ENCODE data around the gene TRIM29. TPM values are rescaled to one million over a fixed set of nuclear protein-coding genes. Genes with fewer than 3 reads are reported as not detected.

TRIM29 gene
- total and polyA plus RNA-seq, 9 of the 15 experiments (the other 6 are each of a cell fraction or from before 2014, with no cell fraction given): 0.08 to 1.4 (median 0.42) TPM; not detected in 2

DNA sequence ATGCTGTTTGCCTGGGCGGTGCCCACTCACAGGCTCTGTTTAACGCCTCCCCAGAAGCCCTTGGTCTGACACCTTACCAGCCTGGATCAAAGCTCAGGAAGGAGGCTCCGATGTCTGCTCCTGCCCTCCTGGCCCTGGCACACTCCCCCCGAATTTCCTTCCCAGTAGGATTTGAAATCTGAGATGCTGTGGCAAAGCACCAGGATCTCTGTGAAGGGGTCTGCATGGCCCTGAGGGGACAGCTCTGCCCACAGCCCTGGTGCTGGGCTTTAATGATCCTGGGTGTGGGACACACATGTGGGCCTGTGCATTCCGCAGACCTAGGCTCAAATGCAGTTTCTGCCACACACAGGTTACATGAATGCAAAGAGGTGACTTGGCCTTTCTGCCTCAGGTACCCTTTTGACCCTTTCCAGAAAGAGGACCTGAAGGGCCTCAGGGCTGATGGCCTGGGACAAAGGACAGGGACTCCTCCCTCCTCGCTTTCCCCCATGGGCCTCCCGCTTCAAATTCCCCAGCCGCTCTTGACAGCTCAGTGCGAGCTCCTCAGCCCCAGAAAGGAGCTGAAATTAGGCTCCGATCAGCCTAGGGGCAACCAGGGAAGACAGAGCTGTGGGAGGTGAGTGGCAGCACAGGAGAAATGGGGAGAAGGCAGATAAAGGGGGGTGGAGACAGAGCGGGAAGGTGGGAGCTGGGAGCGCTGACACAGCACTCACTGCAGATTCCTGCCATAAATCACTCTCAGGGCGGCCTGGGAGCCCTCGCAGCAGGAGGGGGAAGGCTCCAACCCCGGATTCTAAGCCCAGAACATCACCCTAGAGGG is 41.3 kb downstream of the TRIM29 start (continued):
- TF ChIP-seq, protein P1, sequence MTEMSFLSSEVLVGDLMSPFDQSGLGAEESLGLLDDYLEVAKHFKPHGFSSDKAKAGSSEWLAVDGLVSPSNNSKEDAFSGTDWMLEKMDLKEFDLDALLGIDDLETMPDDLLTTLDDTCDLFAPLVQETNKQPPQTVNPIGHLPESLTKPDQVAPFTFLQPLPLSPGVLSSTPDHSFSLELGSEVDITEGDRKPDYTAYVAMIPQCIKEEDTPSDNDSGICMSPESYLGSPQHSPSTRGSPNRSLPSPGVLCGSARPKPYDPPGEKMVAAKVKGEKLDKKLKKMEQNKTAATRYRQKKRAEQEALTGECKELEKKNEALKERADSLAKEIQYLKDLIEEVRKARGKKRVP (CRISPR knock-in tag; IDR thresholded peaks at IDR 0.05): no peak
- TF ChIP-seq TSC22D4 (tag; IDR thresholded peaks at IDR 0.05): no peak
- no peak for TF ChIP-seq KLF10 (CRISPR knock-in tag; IDR thresholded peaks at IDR 0.05)
- 0 out of 2 replicates have a peak, but pooled peaks have one; percentile 33 for TF ChIP-seq DPF2 (IDR thresholded peaks at IDR 0.05)
- TF ChIP-seq ZNF551 (CRISPR knock-in tag; IDR thresholded peaks at IDR 0.05): no peak
- TF ChIP-seq MAFG (tag; conservative IDR thresholded peaks at IDR 0.05): peak; percentile 80
- TF ChIP-seq ZNF584 (CRISPR knock-in tag; IDR thresholded peaks at IDR 0.05; ENCODE audit: low read depth): no peak
- no peak for TF ChIP-seq GABPB2 (CRISPR knock-in tag; conservative IDR thresholded peaks at IDR 0.05)
- TF ChIP-seq, protein P2, sequence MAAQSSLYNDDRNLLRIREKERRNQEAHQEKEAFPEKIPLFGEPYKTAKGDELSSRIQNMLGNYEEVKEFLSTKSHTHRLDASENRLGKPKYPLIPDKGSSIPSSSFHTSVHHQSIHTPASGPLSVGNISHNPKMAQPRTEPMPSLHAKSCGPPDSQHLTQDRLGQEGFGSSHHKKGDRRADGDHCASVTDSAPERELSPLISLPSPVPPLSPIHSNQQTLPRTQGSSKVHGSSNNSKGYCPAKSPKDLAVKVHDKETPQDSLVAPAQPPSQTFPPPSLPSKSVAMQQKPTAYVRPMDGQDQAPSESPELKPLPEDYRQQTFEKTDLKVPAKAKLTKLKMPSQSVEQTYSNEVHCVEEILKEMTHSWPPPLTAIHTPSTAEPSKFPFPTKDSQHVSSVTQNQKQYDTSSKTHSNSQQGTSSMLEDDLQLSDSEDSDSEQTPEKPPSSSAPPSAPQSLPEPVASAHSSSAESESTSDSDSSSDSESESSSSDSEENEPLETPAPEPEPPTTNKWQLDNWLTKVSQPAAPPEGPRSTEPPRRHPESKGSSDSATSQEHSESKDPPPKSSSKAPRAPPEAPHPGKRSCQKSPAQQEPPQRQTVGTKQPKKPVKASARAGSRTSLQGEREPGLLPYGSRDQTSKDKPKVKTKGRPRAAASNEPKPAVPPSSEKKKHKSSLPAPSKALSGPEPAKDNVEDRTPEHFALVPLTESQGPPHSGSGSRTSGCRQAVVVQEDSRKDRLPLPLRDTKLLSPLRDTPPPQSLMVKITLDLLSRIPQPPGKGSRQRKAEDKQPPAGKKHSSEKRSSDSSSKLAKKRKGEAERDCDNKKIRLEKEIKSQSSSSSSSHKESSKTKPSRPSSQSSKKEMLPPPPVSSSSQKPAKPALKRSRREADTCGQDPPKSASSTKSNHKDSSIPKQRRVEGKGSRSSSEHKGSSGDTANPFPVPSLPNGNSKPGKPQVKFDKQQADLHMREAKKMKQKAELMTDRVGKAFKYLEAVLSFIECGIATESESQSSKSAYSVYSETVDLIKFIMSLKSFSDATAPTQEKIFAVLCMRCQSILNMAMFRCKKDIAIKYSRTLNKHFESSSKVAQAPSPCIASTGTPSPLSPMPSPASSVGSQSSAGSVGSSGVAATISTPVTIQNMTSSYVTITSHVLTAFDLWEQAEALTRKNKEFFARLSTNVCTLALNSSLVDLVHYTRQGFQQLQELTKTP (IDR thresholded peaks at IDR 0.05; ENCODE audit: low read depth in 1 of 2, partially characterized antibody in 2 of 2): no peak
- TF ChIP-seq TEAD1 (CRISPR knock-in tag; IDR thresholded peaks at IDR 0.05): no peak
- no peak for TF ChIP-seq MAZ (CRISPR knock-in tag; conservative IDR thresholded peaks at IDR 0.05 in 1 of 2, IDR thresholded peaks at IDR 0.05 in 1 of 2)
- TF ChIP-seq, protein P3, sequence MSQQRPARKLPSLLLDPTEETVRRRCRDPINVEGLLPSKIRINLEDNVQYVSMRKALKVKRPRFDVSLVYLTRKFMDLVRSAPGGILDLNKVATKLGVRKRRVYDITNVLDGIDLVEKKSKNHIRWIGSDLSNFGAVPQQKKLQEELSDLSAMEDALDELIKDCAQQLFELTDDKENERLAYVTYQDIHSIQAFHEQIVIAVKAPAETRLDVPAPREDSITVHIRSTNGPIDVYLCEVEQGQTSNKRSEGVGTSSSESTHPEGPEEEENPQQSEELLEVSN (IDR thresholded peaks at IDR 0.05; ENCODE audit: borderline replicate concordance in 1 of 2, extremely low read depth in 1 of 2, insufficient read depth in 1 of 2, insufficient read length in 1 of 2, low read depth in 1 of 2, low read length in 1 of 2, poor library complexity in 1 of 2, severe bottlenecking in 1 of 2): no peak
- no peak for TF ChIP-seq ASH1L (IDR thresholded peaks at IDR 0.05; ENCODE audit: borderline replicate concordance, low read depth, partially characterized antibody)
- no peak for TF ChIP-seq EZH2 (IDR thresholded peaks at IDR 0.05; ENCODE audit: borderline replicate concordance, low read depth, low read length)
- no peak for TF ChIP-seq NFXL1 (CRISPR knock-in tag; IDR thresholded peaks at IDR 0.05)
- TF ChIP-seq SRF (CRISPR knock-in tag; IDR thresholded peaks at IDR 0.05): no peak
- TF ChIP-seq ZNF699 (CRISPR knock-in tag; IDR thresholded peaks at IDR 0.05; ENCODE audit: insufficient replicate concordance): no peak
- no peak for TF ChIP-seq MCM7 (IDR thresholded peaks at IDR 0.05)
- TF ChIP-seq MEF2D (tag; conservative IDR thresholded peaks at IDR 0.05; ENCODE audit: low read depth): no peak
- no peak for TF ChIP-seq CBX5 (IDR thresholded peaks at IDR 0.05; ENCODE audit: borderline replicate concordance, low read depth)
